Breast epithelium (tissue), 3 donors: ENCODE measurements around the gene OR5D16.

Experiments used
- POLR2A ChIP-seq: fragments of 450-650 bp; IDR thresholded peaks from one replicate; pipeline ENCODE4 v1.6.1; 2016; ENCODE audit warnings: antibody characterized with exemption, mild to moderate bottlenecking, moderate library complexity
- POLR2AphosphoS5 ChIP-seq, 3 donors: sonication (generic); formaldehyde crosslinking; IDR thresholded peaks; one replicate each; pipeline ENCODE4 v1.6.1; 2017; ENCODE audit warnings: antibody characterized with exemption in 3 of 3
- TF ChIP-seq, protein P1 (sequence below), 3 donors: fragments of 450-650 bp; IDR thresholded peaks; one replicate each; pipeline ENCODE4 v1.5.1; 2016 to 2017; ENCODE audit warnings: antibody characterized with exemption in 3 of 3, mild to moderate bottlenecking in 3 of 3, moderate library complexity in 3 of 3

DNA sequence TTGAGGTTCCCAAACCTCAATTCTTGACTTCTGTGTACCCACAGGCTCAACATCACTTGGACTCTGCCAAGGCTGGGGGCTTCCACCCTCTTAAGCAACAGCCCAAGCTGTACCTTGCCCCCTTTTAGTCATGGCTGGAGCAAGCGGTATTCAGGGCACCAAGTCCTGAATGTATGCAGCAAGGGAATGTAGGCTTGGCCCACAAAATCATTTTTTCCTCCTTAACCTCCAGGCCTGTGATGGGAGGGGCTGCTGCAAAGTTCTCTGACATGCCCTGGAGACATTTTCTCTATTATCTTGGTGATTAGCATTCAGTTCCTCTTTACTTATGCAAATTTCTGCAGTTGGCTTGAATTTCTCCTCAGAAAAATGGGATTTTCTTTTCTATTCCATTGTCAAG, 32.3 kb upstream of the OR5D16 start:
- TF ChIP-seq, protein P1, sequence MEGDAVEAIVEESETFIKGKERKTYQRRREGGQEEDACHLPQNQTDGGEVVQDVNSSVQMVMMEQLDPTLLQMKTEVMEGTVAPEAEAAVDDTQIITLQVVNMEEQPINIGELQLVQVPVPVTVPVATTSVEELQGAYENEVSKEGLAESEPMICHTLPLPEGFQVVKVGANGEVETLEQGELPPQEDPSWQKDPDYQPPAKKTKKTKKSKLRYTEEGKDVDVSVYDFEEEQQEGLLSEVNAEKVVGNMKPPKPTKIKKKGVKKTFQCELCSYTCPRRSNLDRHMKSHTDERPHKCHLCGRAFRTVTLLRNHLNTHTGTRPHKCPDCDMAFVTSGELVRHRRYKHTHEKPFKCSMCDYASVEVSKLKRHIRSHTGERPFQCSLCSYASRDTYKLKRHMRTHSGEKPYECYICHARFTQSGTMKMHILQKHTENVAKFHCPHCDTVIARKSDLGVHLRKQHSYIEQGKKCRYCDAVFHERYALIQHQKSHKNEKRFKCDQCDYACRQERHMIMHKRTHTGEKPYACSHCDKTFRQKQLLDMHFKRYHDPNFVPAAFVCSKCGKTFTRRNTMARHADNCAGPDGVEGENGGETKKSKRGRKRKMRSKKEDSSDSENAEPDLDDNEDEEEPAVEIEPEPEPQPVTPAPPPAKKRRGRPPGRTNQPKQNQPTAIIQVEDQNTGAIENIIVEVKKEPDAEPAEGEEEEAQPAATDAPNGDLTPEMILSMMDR (IDR thresholded peaks at IDR 0.05), result no peak
- TF ChIP-seq POLR2A (no peak), POLR2AphosphoS5 (IDR thresholded peaks at IDR 0.05) (no peak)
